Fibroblast of the conjunctiva (primary cell): ENCODE measurements around the gene CCL26.

Experiments
- DNase-seq: peaks from one replicate; pipeline ENCODE4 v3.0.0-alpha.2; 2010; ENCODE audit warnings: low read depth

The CCL26 gene, protein sequence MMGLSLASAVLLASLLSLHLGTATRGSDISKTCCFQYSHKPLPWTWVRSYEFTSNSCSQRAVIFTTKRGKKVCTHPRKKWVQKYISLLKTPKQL

DNA sequence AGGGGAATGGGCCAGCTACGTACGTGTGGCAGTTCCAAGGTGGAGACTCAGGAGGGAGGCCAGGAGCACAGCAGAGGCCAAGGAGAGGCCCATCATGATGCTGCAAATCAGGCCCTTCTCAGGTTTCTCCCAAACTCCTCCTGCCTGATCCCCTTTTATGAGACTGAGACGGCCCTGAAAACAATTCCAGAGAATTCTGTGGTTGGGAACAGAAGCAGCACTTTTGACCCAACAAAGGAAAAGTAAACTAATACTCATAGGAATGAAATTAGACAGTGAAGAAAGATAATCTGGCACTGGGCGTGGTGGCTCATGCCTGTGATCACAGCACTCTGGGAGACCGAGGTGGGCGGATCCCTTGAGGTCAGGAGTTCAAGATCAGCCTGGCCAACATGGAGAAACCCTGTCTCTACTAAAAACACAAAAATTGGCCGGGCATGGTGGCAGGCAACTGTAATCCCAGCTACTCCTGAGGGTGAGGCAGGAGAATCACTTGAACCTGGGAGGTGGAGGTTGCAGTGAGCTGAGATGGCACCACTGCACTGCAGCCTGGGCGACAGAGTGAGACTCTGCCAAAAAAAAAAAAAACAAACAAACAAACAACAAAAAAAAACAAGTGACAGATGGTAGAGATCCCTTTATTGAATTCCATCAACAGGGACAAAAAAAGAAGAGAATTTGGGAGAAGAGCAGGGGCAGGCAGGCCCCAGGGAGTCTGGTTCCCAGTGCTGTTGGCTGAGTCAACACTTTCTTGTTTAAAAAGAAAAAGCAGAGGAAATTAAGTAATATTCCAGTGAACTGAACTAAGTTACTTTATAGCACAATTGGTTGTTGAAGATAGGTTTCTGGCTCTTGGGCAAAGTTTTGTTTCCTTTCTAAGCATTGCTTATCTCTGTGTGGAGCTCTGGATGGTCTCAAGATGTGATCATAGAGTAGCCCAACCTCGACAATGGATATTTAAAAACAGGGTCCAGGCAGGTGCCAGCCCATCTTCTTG lies at the start of gene CCL26:
TSS of gene CCL26 (minus strand) at position 131 of the 997 bp plus-strand sequence. CDS start at position 96, 35 bp downstream.
- DNase-seq, result peak; percentile 53

- DNase-seq, result no peak
These were observed 48.7 kb upstream of the CCL26 start for GRCh38 chr7:75820688-75821087.

DNA sequence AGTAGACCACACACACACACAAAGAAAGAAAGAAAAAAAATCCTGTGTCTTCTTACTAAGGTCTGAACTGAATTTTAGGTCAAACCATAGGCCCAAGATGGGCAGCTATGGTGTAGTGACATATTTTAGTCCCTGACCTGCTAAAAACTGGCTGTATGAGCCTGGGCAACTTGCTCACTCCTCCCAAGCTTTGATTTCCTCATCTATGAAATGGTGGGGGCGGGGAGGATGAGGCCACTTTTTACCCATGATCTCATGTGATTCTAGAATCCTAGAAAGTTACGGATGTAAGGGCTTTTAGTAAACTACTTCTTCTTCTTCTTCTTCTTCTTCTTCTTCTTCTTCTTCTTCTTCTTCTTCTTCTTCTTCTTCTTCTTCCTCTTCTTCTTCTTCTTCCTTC lies 47.7 kb upstream of the CCL26 start:
- DNase-seq, result no peak

DNA sequence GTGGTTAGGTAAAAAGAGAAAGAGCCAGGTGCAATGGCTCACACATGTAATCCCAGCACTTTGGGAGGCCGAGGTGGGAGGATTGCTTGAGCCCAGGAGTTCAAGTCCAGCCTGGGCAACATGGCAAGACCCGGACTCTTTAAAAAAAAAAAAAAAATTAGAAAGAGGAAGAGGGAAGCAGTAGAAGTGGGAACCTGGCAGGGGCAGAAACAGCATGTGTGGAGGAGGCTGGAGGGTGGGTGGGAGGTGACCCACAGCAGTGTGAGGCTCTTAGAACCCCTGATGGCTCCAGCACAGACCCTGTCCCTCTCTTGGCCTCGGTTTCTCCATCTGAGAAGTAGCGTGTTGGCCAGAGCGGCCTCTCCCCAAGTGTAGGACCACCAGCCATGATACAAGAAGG lies 46.5 kb upstream of the CCL26 start:
- DNase-seq, result no peak

GRCh38 chr7:75817116-75817515 lies 45.1 kb upstream of the CCL26 start:
- DNase-seq, result no peak

GRCh38 chr7:75815418-75816064 lies 43.5 kb upstream of the CCL26 start:
- DNase-seq, result no peak

DNA sequence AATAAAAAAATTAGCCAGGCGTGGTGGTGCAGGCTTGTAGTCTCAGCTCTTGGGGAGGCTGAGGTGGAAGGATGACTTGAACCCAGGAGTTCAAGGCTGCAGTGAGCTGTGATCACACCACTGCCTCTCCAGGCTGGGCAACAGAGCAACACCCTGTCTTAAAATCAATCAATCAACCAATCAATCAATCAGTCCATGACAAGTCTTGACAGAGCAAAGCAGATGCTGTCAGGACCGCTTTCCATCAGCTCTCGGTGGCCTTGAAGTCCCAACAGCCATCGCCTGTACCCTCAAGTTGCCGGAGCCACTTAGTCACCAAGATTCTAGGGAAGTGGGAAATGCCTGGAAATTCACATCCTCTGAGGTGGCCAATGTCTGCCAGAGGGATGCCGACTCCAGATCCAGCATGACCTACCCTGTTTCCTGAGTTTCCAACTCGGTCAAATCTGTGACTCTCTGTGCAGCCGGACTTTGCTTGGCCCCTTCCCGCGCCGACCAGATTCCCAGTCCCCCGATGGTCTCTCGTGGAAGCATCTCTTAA lies 42.5 kb upstream of the CCL26 start:
- DNase-seq, result no peak

GRCh38 chr7:75813781-75814236 lies 41.8 kb upstream of the CCL26 start, which contains the start of gene CCL24:
Gene CCL24 (minus strand): TSS chr7:75813806. CDS start chr7:75813715, 91 bp downstream.
- DNase-seq, result no peak

- no peak for DNase-seq
These were observed 41.1 kb upstream of the CCL26 start for GRCh38 chr7:75813084-75813483.

DNA sequence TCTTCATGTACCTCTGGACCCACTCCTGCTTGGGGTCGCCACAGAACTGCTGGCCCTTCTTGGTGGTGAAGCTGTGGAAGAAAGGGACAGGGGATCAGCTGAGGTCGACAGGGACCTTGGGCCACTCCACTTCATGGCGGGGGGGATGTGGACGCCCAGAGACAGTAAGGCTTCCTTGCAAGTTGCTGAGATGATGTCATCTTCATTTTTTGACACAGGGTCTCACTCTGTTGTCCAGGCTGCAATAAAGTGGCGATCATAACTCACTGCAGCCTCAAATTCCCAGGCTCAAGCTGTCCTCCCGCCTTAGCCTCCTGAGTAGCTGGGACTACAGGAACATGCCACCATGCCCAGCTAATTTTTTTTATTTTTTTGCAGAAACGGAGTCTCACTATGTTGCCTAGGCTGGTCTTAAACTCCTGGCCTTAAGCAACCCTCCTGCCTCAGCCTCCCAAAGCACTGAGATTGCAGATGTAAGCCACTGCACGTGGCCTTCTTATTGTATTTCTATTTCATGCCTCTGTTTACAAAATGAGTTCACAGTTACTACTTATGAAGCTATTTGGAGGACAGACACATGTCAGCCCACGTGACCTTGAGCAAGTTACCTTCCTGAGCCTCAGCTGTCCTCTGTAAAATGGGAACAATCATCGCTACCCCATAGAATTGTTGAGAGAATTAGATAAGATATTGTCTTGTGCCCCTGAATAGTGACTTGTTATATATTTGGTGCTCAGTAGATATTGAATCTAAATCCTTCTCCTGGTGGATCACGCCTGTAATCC lies 40.1 kb upstream of the CCL26 start:
- no peak for DNase-seq

DNA sequence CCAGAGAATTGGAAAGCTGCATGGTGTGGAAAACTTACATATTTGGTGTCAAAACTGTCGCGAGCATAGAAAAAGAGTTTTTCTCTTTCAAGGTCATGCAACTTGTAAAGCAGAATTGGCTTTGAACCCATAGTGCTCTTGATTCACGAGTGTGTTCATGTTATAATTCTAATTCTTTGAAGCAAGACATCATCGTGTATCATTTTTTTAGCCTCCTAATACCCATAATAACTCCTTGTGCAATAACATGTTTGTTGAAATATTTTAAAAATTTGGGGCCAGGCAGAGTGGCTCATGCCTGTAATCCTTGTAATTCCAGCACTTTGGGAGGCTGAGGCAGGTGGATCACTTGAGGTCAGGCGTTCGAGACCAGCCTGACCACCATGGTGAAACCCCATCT lies 37.4 kb upstream of the CCL26 start:
- DNase-seq, result no peak

DNA sequence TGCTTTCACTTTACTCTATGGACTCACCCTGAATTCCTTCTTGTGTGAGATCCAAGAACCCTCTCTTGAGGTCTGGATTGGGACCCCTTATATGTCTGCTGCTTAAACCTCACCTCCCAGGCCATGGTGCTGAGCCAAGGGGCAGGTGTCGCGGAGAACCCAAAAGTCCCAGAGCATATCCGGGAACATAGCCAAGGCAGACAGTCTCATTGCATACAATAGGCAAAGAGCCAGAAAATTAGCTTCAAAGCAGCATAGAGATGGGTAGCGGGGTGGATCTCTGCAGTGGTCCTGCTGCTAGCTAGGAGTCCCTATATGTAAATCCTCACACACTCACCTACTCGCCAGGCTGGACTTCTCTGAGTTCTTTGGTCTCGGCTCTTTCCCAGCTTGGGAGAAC lies 36.1 kb upstream of the CCL26 start:
- DNase-seq, result no peak

- no peak for DNase-seq
These were observed 35.4 kb upstream of the CCL26 start for GRCh38 chr7:75807452-75807851.

- no peak for DNase-seq
These were observed 34.7 kb upstream of the CCL26 start for GRCh38 chr7:75806560-75807307.

DNA sequence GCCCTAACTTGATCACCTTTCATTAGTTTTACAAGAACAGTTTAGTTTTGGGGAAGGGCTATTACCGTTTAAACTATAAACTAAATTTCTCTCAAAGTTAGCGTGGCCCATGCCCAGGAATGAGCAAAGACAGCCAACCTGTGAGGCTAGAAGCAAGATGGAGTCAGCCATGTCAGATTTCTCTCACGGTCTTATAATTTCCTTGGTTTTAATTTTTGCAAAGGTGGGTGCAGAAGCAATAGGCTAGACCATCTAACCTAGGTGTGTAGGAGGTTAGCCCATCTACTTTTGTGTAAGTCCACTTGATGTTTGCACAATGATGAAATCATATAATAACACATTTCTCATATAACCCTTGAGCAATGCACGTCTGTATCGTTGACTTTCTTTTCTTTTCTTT lies 32.7 kb upstream of the CCL26 start:
- DNase-seq, result no peak

DNA sequence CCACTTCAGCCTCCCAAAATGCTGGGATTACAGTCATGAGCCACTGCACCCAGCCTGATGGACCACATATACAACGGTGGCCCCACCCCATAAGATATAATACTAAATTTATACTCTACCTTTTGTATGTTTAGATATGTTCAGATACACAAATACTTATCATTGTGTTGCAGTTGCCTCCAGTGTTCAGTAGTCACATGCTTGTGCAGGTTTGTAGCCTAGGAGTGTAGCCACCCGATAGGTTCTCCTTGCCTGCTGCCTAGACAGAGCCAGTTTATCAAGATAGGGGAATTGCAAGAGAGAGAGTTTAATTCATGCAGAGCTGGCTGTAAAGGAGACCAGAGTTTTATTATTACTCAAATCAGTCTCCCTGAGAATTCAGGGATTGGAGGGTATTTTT lies 32.0 kb upstream of the CCL26 start:
- no peak for DNase-seq

- DNase-seq, result no peak
These were observed 30.5 kb upstream of the CCL26 start for GRCh38 chr7:75802552-75802821.

DNA sequence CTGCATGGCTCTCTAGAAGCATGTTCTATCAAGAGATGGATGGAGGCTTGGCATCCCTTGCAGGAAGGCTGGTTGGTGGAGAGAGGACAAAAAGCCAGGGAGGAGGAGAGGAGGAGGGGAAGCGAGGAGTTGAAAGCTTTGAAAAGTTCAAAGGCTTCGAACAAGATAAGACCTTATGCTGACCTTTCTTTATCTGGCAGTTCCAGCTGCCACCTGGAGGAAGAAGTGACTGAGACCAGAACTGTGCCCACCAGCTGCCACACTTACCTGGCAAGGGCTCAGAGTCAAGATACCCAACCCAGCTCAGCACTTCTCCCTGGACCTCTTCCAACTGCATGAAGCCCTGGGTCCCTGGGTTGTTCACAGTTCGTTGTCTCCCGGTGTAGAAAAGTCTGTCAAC lies 26.8 kb upstream of the CCL26 start:
- no peak for DNase-seq

GRCh38 chr7:75796420-75796819 lies 24.4 kb upstream of the CCL26 start:
- no peak for DNase-seq

DNA sequence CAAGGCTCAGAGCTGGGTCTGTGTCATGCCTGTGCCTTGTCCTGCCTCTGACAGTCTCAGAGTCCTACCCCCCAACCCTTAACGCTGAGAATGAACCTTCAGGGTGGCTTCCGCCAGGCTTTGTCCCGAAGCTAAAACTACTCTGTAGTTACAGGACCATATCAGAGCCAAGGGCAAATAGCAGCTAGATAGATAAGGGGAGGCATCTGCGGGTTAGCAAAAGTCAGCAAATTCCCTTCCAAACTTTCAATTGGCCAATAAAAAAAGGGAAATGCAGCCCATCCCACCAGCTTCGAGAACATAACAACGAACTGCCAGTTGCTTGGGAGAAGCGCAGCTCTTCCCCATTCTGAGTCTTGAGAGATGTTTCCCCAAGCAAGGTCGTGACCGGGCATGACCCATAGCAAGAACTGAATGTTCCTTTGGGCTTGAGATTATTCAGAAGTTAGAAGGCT lies 23.8 kb upstream of the CCL26 start:
- DNase-seq, result no peak

GRCh38 chr7:75793676-75794075 lies 21.7 kb upstream of the CCL26 start:
- no peak for DNase-seq
